IMR-90 (cell line): Measurements from ENCODE around the gene S1PR4. TPM values are rescaled to one million over a fixed set of nuclear protein-coding genes. Genes with fewer than 3 reads are reported as not detected.

Experiments
- ATAC-seq: fragments of 200-7000 bp; cut with Tn5 transposase; 2 replicates; pipeline ENCODE4 v1.9.1; 2020; ENCODE audit warnings: low read depth, mild to moderate bottlenecking, moderate library complexity
- BruUV-seq: library from RNA; stranded (reverse); fragments of 400-500 nt; replicated peaks from 2 replicates; lab custom pipeline; 2021; lab: Mats Ljungman, UMichigan
- CTCF ChIA-PET: fragments of 300-600 bp; formaldehyde crosslinking; extraction: SDS; loops from one replicate; lab custom pipeline; 2021; ENCODE audit warnings: antibody characterized with exemption; lab: Yijun Ruan, JAX
- POLR2A ChIA-PET: fragments of 300-600 bp; sonication (Branson Sonifier 250); formaldehyde crosslinking; loops from one replicate; lab custom pipeline; 2022; ENCODE audit warnings: antibody characterized with exemption; ENCODE audit not compliant: unreplicated experiment; lab: Charles Lee
- DNase-seq: peaks from one replicate; pipeline ENCODE4 v3.0.0; 2013
- H2AFZ ChIP-seq: replicated peaks from 2 replicates; pipeline ENCODE3; 2013; ENCODE audit warnings: low read length, mild to moderate bottlenecking; ENCODE audit not compliant: poor library complexity
- H2AK5ac ChIP-seq: 2 replicates; pipeline ENCODE4 v1.6.1; 2013; ENCODE audit warnings: low read depth, low read length, inconsistent platforms
- H2AK9ac ChIP-seq: replicated peaks from 2 replicates; pipeline ENCODE3; 2013; ENCODE audit warnings: mild to moderate bottlenecking, low read depth, low read length, moderate library complexity; ENCODE audit not compliant: poor library complexity
- H2BK120ac ChIP-seq: 2 replicates; pipeline ENCODE4 v1.6.1; 2013; ENCODE audit warnings: low read depth, low read length, inconsistent platforms
- H2BK15ac ChIP-seq: 3 replicates; pipeline ENCODE4 v1.6.1; 2013; ENCODE audit warnings: low read depth, low read length, inconsistent platforms
- H2BK20ac ChIP-seq: 2 replicates; pipeline ENCODE4 v1.6.1; 2013; ENCODE audit warnings: low read depth, mild to moderate bottlenecking, inconsistent platforms, low read length, moderate library complexity
- H2BK5ac ChIP-seq: 2 replicates; pipeline ENCODE4 v1.6.1; 2013; ENCODE audit warnings: mild to moderate bottlenecking, low read depth, low read length, inconsistent platforms; ENCODE audit not compliant: poor library complexity, severe bottlenecking
- H3K14ac ChIP-seq: replicated peaks from 2 replicates; pipeline ENCODE4 v1.6.1; 2013; ENCODE audit warnings: low read depth, low read length, inconsistent platforms
- H3K18ac ChIP-seq: 2 replicates; pipeline ENCODE4 v1.6.1; 2013; ENCODE audit warnings: low read depth, low read length, control low read depth
- H3K23ac ChIP-seq: 2 replicates; pipeline ENCODE4 v1.6.1; 2013; ENCODE audit warnings: low read depth, low read length, inconsistent platforms
- H3K27ac ChIP-seq: 2 replicates; pipeline ENCODE4 v1.5.1; 2013; ENCODE audit warnings: mild to moderate bottlenecking, control low read depth, low read length; ENCODE audit not compliant: insufficient read depth
- H3K27me3 ChIP-seq: 2 replicates; pipeline ENCODE4 v1.6.1; 2013; ENCODE audit warnings: low read length; ENCODE audit not compliant: control insufficient read depth, insufficient read depth
- H3K36me3 ChIP-seq: 2 replicates; pipeline ENCODE4 v1.6.1; 2013; ENCODE audit warnings: low read length, mixed read lengths; ENCODE audit not compliant: control insufficient read depth, insufficient read depth
- H3K4ac ChIP-seq: 2 replicates; pipeline ENCODE4 v1.6.1; 2013; ENCODE audit warnings: low read depth, low read length, inconsistent platforms
- H3K4me1 ChIP-seq: 2 replicates; pipeline ENCODE4 v1.6.1; 2013; ENCODE audit warnings: low read length, mixed read lengths; ENCODE audit not compliant: control insufficient read depth, insufficient read depth
- H3K4me2 ChIP-seq: 2 replicates; pipeline ENCODE4 v1.6.1; 2013; ENCODE audit warnings: low read depth, mild to moderate bottlenecking, control low read depth, low read length, moderate library complexity
- H3K4me3 ChIP-seq: 2 replicates; pipeline ENCODE4 v1.5.1; 2013; ENCODE audit warnings: low read depth, mild to moderate bottlenecking, control low read depth, low read length, moderate library complexity; ENCODE audit not compliant: insufficient read depth
- H3K56ac ChIP-seq: 2 replicates; pipeline ENCODE4 v1.6.1; 2013; ENCODE audit warnings: low read length, inconsistent platforms; ENCODE audit not compliant: insufficient read depth; ENCODE audit errors: extremely low read depth
- H3K79me1 ChIP-seq, 2 experiments: 2 replicates each; pipeline ENCODE4 v1.6.1; 2013; ENCODE audit warnings: low read length in 2 of 2, inconsistent platforms in 1 of 2, low read depth in 1 of 2
- H3K9ac ChIP-seq: 2 replicates; pipeline ENCODE4 v1.6.1; 2013; ENCODE audit warnings: low read depth, low read length, control low read depth
- H3K9me1 ChIP-seq: 2 replicates; pipeline ENCODE4 v1.6.1; 2013; ENCODE audit warnings: low read length, inconsistent platforms; ENCODE audit not compliant: insufficient read depth
- H3K9me3 ChIP-seq: 2 replicates; pipeline ENCODE4 v1.6.1; 2013; ENCODE audit warnings: low read length; ENCODE audit not compliant: control insufficient read depth, insufficient read depth
- H4K20me1 ChIP-seq: 2 replicates; pipeline ENCODE4 v1.6.1; 2013; ENCODE audit warnings: low read length, inconsistent platforms; ENCODE audit not compliant: insufficient read depth
- H4K5ac ChIP-seq: 2 replicates; pipeline ENCODE4 v1.6.1; 2013; ENCODE audit warnings: mild to moderate bottlenecking, low read depth, low read length, control low read depth
- H4K8ac ChIP-seq, 2 experiments: 2 replicates each; pipeline ENCODE4 v1.6.1; 2013; ENCODE audit warnings: low read depth in 2 of 2, low read length in 2 of 2, control low read depth in 1 of 2, inconsistent platforms in 1 of 2
- H4K91ac ChIP-seq: 2 replicates; pipeline ENCODE4 v1.6.1; 2013; ENCODE audit warnings: low read depth, low read length, inconsistent platforms; ENCODE audit not compliant: insufficient read depth
- BHLHE40 ChIP-seq: fragments of 150-350 bp; IDR thresholded peaks from 2 replicates; pipeline ENCODE4 v1.6.1; 2016; ENCODE audit warnings: mild to moderate bottlenecking, low read depth, low read length
- CEBPB ChIP-seq: IDR thresholded peaks from 2 replicates; pipeline ENCODE4 v1.6.1; 2012; ENCODE audit warnings: low read depth, low read length, improper control_type of control experiment
- CHD1 ChIP-seq: IDR thresholded peaks from 2 replicates; pipeline ENCODE4 v1.6.1; 2012; ENCODE audit warnings: low read depth, low read length, improper control_type of control experiment
- FOS ChIP-seq: fragments of 150-350 bp; IDR thresholded peaks from 2 replicates; pipeline ENCODE4 v1.6.1; 2016; ENCODE audit warnings: low read depth, low read length
- MAFK ChIP-seq: IDR thresholded peaks from 2 replicates; pipeline ENCODE4 v1.6.1; 2012; ENCODE audit warnings: low read depth, low read length, improper control_type of control experiment
- MAZ ChIP-seq: IDR thresholded peaks from 2 replicates; pipeline ENCODE4 v1.6.1; 2012; ENCODE audit warnings: low read depth, mild to moderate bottlenecking, low read length, improper control_type of control experiment, moderate library complexity, borderline replicate concordance
- MXI1 ChIP-seq: IDR thresholded peaks from 2 replicates; pipeline ENCODE4 v1.6.1; 2012; ENCODE audit warnings: low read depth, mild to moderate bottlenecking, low read length, moderate library complexity, borderline replicate concordance
- NFE2L2 ChIP-seq: fragments of 150-350 bp; IDR thresholded peaks from 2 replicates; pipeline ENCODE4 v1.6.1; 2016; ENCODE audit warnings: low read depth, mild to moderate bottlenecking, low read length
- POLR2A ChIP-seq: IDR thresholded peaks from 2 replicates; pipeline ENCODE4 v1.6.1; 2012; ENCODE audit warnings: mild to moderate bottlenecking, low read depth, low read length
- RAD21 ChIP-seq: IDR thresholded peaks from 2 replicates; pipeline ENCODE4 v1.6.1; 2012; ENCODE audit warnings: low read length, improper control_type of control experiment
- RCOR1 ChIP-seq: IDR thresholded peaks from 2 replicates; pipeline ENCODE4 v1.6.1; 2012; ENCODE audit warnings: mild to moderate bottlenecking, low read length, improper control_type of control experiment; ENCODE audit not compliant: insufficient replicate concordance
- RFX5 ChIP-seq: IDR thresholded peaks from 2 replicates; pipeline ENCODE4 v1.8.0; 2012; ENCODE audit warnings: low read depth, mild to moderate bottlenecking, low read length, moderate library complexity
- SMC3 ChIP-seq: fragments of 150-350 bp; IDR thresholded peaks from 2 replicates; pipeline ENCODE4 v1.6.1; 2016; ENCODE audit warnings: low read depth, mild to moderate bottlenecking, antibody characterized with exemption, low read length, moderate library complexity
- WGBS, 2 experiments: methylation state at CpG; one replicate each; pipeline versions ENCODE4 v1.1.5 to v1.1.7; 2013; ENCODE audit warnings: missing lambda C conversion rate in 2 of 2; ENCODE audit not compliant: insufficient read length in 1 of 2; ENCODE audit errors: extremely low coverage in 2 of 2; 5-methylcytosine and 5-hydroxymethylcytosine counted together
- dilution Hi-C: fragments of 300-500 bp; cut with HindIII; formaldehyde crosslinking; loops from one replicate; pipeline ENCODE4 v1.14.3; 2018; ENCODE audit warnings: low sequenced_read_pairs; ENCODE audit not compliant: unreplicated experiment
- in situ Hi-C: fragments of 300-500 bp; cut with MboI; formaldehyde crosslinking; loops from 3 replicates; pipeline ENCODE4 v1.14.3; 2019; ENCODE audit warnings: low sequenced_read_pairs, inconsistent platforms, mixed read lengths
- intact Hi-C: fragments of 100-400 bp; cut with micrococcal nuclease; formaldehyde crosslinking; loops from 2 replicates; pipeline ENCODE4 v1.10.0; 2022
- polyA plus RNA-seq, 3 experiments: library from polyadenylated mRNA; depleted of rRNA; stranded (reverse); fragments of >200 nt; gene quantifications; 2 replicates each; pipeline ENCODE4 v1.2.3, GENCODE V29; 2012; ENCODE audit warnings: low replicate concordance in 1 of 3
- total RNA-seq: library from RNA; depleted of rRNA; stranded (reverse); fragments of >200 nt; gene quantifications from 2 replicates; pipeline ENCODE4 v1.2.3, GENCODE V29; 2012
- TF ChIP-seq, protein P1 (sequence below): conservative IDR thresholded peaks from 2 replicates; pipeline ENCODE4 v1.5.1; 2012; ENCODE audit warnings: mild to moderate bottlenecking, low read depth, low read length, improper control_type of control experiment
- TF ChIP-seq, protein P2 (sequence below): fragments of 150-350 bp; IDR thresholded peaks from 2 replicates; pipeline ENCODE4 v1.6.1; 2016; ENCODE audit warnings: low read depth, mild to moderate bottlenecking, low read length, moderate library complexity, borderline replicate concordance
- TF ChIP-seq, protein P3 (sequence below): fragments of 150-350 bp; IDR thresholded peaks from 2 replicates; pipeline ENCODE4 v1.6.1; 2017; ENCODE audit warnings: mild to moderate bottlenecking, antibody characterized with exemption, low read length, low read depth

Gene S1PR4
- total and polyA plus RNA-seq, 2 of the 4 experiments (the other 2 are of a cell fraction): not detected

DNA sequence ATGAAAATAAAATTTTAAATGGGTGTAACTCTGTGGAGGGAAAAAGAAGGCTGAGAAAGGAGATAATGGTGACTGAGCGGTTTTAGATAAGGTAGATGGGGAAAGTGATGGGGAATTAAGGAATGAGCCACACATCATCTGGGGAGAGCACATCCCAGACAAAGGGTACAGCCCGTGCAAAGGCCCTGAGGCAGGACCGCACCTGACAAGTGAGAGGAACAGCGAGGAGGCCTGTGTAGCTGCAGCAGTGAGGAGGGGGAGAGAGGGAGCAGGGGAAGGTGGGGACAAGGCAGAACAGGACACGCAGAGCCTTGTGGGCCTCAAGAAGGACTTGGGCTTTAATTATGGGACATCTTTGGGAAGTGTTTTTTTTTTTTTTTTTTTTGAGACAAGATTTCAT, 44.1 kb downstream of the S1PR4 start:
- ChIA-PET CTCF (no interaction called here), POLR2A (no interaction called here)
- Histone ChIP-seq H3K27ac (no peak overlapping the region), H3K56ac (no peak overlapping the region), H4K8ac (no peak overlapping the region), H2BK15ac (no peak overlapping the region), H3K9me1 (no peaks in the 10 kb centered on the region), H3K79me1 (no peaks in the 10 kb centered on the region), H3K9ac (no peak overlapping the region), H2BK5ac (no peak overlapping the region), H2AFZ (no peak overlapping the region), H3K18ac (no peak overlapping the region), H2AK9ac (no peak overlapping the region), H3K14ac (no peak overlapping the region), H4K91ac (no peak overlapping the region), H3K4ac (no peak overlapping the region), H2BK20ac (no peak overlapping the region), H4K5ac (no peak overlapping the region), H3K36me3 (no peaks in the 10 kb centered on the region), H3K4me1 (peaks cover 2% of the 10 kb centered on the region; the same call in 1 of the 2 replicates), H4K20me1 (no peaks in the 10 kb centered on the region; the same call in 1 of the 2 replicates), H3K4me3 (no peak overlapping the region), H2AK5ac (no peak overlapping the region), H3K9me3 (no peaks in the 10 kb centered on the region), H2BK120ac (no peak overlapping the region), H3K4me2 (no peak overlapping the region), H3K27me3 (peaks cover 29% of the 10 kb centered on the region), H3K23ac (no peak overlapping the region)
- DNase-seq: no peak
- 82 to 100% methylated on average over 1 to 5 of the region's 5 CpGs for WGBS, 2 experiments
- no peak for ATAC-seq
- TF ChIP-seq, protein P1, sequence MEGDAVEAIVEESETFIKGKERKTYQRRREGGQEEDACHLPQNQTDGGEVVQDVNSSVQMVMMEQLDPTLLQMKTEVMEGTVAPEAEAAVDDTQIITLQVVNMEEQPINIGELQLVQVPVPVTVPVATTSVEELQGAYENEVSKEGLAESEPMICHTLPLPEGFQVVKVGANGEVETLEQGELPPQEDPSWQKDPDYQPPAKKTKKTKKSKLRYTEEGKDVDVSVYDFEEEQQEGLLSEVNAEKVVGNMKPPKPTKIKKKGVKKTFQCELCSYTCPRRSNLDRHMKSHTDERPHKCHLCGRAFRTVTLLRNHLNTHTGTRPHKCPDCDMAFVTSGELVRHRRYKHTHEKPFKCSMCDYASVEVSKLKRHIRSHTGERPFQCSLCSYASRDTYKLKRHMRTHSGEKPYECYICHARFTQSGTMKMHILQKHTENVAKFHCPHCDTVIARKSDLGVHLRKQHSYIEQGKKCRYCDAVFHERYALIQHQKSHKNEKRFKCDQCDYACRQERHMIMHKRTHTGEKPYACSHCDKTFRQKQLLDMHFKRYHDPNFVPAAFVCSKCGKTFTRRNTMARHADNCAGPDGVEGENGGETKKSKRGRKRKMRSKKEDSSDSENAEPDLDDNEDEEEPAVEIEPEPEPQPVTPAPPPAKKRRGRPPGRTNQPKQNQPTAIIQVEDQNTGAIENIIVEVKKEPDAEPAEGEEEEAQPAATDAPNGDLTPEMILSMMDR: no peak
- TF ChIP-seq RAD21 (no peak), CEBPB (no peak), MAZ (no peak), BHLHE40 (no peak), FOS (no peak), RCOR1 (no peak), NFE2L2 (no peak), CHD1 (no peak), RFX5 (no peak), SMC3 (no peak), MAFK (no peak), MXI1 (no peak), POLR2A (no peak)
- TF ChIP-seq, protein P2, sequence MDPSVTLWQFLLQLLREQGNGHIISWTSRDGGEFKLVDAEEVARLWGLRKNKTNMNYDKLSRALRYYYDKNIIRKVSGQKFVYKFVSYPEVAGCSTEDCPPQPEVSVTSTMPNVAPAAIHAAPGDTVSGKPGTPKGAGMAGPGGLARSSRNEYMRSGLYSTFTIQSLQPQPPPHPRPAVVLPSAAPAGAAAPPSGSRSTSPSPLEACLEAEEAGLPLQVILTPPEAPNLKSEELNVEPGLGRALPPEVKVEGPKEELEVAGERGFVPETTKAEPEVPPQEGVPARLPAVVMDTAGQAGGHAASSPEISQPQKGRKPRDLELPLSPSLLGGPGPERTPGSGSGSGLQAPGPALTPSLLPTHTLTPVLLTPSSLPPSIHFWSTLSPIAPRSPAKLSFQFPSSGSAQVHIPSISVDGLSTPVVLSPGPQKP: no peak
- TF ChIP-seq, protein P3, sequence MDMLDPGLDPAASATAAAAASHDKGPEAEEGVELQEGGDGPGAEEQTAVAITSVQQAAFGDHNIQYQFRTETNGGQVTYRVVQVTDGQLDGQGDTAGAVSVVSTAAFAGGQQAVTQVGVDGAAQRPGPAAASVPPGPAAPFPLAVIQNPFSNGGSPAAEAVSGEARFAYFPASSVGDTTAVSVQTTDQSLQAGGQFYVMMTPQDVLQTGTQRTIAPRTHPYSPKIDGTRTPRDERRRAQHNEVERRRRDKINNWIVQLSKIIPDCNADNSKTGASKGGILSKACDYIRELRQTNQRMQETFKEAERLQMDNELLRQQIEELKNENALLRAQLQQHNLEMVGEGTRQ: no peak
- intact Hi-C loops (no loop called here), dilution Hi-C loops (no loop called here), in situ Hi-C loops (no loop called here)
- BruUV-seq: no TSS peak
